ENCODE measurements around the gene JAGN1. TPM values are rescaled to one million over a fixed set of nuclear protein-coding genes. Genes with fewer than 3 reads are reported as not detected.

JAGN1 gene
- total RNA-seq, 1 donor from 2014 or later: 35.5 TPM

DNA sequence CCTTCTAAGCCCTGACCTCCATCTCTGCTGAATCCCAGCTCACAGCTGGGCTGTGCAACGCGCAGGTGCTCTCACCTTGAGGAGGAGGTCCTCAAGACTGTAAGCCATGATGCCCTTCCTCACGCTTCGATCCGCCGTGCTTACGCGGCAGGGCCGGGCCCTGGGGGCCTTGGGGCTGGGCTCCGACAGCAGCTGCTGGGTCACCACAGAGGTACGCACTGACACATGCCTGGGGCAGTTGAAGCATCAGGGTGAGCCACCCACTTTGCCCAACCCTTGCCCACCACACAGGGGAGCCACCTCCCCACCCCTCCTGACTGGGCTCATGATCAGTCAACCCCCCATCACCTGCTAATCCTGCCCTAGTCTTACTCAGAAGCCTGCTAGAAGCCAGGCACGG, 13.4 kb upstream of the JAGN1 start:
- DNase-seq (ENCODE audit: low read depth) (no peak), FAIRE-seq (no peak)
- no peaks in the 10 kb centered on the region for H3K36me3 ChIP-seq (ENCODE audit: control insufficient read depth, insufficient read depth, low read length)
- no peak overlapping the region for H3K4me3 ChIP-seq (ENCODE audit: low read depth, low read length)
- TF ChIP-seq, protein P1, sequence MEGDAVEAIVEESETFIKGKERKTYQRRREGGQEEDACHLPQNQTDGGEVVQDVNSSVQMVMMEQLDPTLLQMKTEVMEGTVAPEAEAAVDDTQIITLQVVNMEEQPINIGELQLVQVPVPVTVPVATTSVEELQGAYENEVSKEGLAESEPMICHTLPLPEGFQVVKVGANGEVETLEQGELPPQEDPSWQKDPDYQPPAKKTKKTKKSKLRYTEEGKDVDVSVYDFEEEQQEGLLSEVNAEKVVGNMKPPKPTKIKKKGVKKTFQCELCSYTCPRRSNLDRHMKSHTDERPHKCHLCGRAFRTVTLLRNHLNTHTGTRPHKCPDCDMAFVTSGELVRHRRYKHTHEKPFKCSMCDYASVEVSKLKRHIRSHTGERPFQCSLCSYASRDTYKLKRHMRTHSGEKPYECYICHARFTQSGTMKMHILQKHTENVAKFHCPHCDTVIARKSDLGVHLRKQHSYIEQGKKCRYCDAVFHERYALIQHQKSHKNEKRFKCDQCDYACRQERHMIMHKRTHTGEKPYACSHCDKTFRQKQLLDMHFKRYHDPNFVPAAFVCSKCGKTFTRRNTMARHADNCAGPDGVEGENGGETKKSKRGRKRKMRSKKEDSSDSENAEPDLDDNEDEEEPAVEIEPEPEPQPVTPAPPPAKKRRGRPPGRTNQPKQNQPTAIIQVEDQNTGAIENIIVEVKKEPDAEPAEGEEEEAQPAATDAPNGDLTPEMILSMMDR (IDR thresholded peaks at IDR 0.05; ENCODE audit: insufficient read depth, low read length, severe bottlenecking): no peak
- H3K27me3 ChIP-seq (ENCODE audit: control insufficient read depth, insufficient read depth, low read length): no peaks in the 10 kb centered on the region

DNA sequence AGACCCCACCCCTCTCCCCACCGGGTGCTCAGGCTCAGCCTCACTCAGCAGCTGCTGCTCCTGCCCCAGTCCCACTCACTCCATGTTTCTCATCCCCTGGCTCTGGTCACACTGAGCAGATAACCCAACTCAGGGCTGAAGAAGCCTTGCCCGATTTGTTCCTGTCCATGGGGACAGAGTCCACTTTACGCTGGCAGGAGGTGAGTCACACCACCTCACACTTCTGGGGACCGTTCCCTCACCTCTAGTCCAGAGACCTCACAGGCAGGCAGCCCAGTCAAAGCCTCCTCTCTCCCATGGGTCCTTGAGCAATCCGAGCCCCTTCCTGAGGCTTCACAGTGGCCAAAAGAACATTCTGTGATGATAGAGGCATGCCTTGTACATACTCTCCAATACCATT, 11.7 kb upstream of the JAGN1 start:
- TF ChIP-seq, protein P1 (IDR thresholded peaks at IDR 0.05; ENCODE audit: insufficient read depth, low read length, severe bottlenecking): no peak
- DNase-seq (ENCODE audit: low read depth) (no peak), FAIRE-seq (no peak)
- no peaks in the 10 kb centered on the region for H3K36me3 ChIP-seq (ENCODE audit: control insufficient read depth, insufficient read depth, low read length)
- no peaks in the 10 kb centered on the region for H3K27me3 ChIP-seq (ENCODE audit: control insufficient read depth, insufficient read depth, low read length)
- no peak overlapping the region for H3K4me3 ChIP-seq (ENCODE audit: low read depth, low read length)

DNA sequence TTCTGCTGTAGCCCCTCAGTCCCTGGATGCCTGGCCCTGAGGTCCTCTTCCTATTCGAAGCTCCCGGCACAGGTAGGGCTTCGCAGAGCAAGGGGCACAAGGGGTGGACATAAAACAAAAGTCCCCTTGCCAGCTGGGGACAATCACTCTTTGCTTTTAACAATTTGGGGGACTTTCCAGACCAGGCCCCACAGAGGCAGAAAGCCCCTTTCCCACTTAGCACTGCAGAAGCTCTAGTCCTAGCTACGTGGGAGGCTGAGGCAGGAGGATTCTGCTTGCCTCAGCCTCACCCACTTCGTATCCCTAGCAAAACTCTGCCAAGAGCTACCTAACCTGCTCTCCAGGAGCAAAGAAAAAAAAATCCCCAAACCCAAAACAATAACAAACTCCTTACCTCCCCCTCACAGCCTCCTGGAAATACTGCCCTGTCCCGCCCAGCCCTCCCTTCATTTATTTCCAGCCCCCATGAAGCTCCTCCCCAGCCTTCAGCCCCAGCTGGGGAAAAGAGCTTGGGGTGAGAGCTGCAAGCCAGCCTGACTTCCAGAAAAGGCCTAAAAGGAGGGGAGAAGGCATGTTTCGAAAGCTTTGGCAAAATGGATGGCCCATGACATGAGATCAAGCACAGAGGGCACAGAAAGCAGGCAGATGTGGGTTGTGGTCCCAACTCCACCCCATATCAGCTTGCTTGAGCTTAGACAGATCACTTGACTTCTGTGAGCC, 10.4 kb upstream of the JAGN1 start, which contains the start of gene CIDEC:
TSS of gene CIDEC (minus strand) at position 424 of the 720 bp plus-strand sequence. CDS start 1,767 bp downstream, outside the sequence.
- Histone ChIP-seq H3K27me3 (ENCODE audit: control insufficient read depth, insufficient read depth, low read length) (no peaks in the 10 kb centered on the region), H3K4me3 (ENCODE audit: low read depth, low read length) (no peak within 1 kb of the TSS), H3K36me3 (ENCODE audit: control insufficient read depth, insufficient read depth, low read length) (no peaks in the 10 kb centered on the region)
- no peak for FAIRE-seq
- no peak for DNase-seq (ENCODE audit: low read depth)
- TF ChIP-seq, protein P1 (IDR thresholded peaks at IDR 0.05; ENCODE audit: insufficient read depth, low read length, severe bottlenecking): no peak

DNA sequence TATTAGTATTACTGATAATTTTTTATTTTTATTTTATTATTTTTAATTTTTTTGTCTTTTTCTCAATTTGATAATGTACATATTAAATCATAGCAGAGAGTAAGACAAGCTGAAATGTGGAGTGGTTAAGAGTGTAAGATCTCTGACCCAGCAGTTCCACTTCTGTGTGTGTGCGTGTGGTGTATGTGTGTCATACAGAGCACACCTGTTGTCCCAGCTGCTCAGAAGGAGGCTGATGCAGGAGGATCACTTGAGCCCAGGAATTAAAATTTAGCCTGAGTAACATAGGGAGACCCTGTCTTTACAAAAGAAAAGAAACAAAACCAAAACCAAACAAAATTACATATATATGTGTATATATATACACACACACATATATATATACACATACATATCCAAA, 9.0 kb upstream of the JAGN1 start:
- TF ChIP-seq, protein P1 (IDR thresholded peaks at IDR 0.05; ENCODE audit: insufficient read depth, low read length, severe bottlenecking): no peak
- DNase-seq (ENCODE audit: low read depth): no peak
- Histone ChIP-seq H3K36me3 (ENCODE audit: control insufficient read depth, insufficient read depth, low read length) (no peaks in the 10 kb centered on the region), H3K4me3 (ENCODE audit: low read depth, low read length) (no peak overlapping the region), H3K27me3 (ENCODE audit: control insufficient read depth, insufficient read depth, low read length) (no peaks in the 10 kb centered on the region)
- FAIRE-seq: no peak

DNA sequence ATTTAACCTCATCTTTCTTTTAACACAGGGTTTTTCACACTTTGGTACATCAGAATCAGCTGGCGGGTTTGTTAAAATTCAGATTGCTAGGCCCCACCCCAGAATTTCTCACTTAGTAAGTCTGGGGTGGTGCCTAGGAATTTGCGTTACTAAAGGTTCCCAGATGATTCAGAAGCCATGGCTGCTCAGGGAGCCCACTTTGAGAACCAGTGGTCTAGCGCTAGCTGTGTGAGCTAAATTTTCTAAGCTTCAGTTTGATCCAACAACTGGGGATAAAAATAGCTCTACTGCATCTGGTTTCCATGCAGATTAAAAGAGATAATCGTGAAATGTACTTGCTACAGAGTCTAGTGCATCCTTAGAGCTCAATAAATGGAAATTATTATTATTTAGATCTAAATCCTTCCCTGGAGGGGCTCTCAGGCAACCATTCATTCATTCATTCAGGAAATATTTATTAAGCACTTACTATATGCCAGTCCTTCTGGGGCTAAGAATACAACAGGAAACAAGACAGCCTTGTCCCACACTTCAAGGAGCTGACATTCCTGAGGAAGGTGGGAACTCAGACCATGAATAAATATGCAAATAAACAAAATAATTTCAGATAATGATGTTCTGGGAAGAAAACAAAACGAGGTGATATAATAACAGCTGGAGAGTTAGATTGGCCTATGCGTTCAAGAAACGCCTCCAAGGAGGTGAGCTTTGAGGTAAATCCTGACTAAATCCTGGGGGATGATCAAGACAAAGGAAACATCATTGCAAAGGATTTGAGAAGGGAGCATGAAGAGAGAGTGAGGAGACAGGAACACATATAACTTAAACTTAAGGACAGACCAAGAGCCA, 6.5 kb upstream of the JAGN1 start:
- DNase-seq (ENCODE audit: low read depth) (no peak), FAIRE-seq (no peak)
- H3K27me3 ChIP-seq (ENCODE audit: control insufficient read depth, insufficient read depth, low read length): no peaks in the 10 kb centered on the region
- TF ChIP-seq, protein P1 (IDR thresholded peaks at IDR 0.05; ENCODE audit: insufficient read depth, low read length, severe bottlenecking): no peak
- no peaks in the 10 kb centered on the region for H3K36me3 ChIP-seq (ENCODE audit: control insufficient read depth, insufficient read depth, low read length)
- no peak overlapping the region for H3K4me3 ChIP-seq (ENCODE audit: low read depth, low read length)

All from bronchial epithelial cell (primary cell).